NT2/D1 (cell line): ENCODE measurements around the gene ZBTB46.

ENCODE experiments used
- DNase-seq: peaks from one replicate; pipeline ENCODE4 v3.0.0-alpha.2; 2011; ENCODE audit warnings: low read depth, low spot score
- H3K27me3 ChIP-seq: 2 replicates; pipeline ENCODE4 v1.6.0; 2011; ENCODE audit warnings: mild to moderate bottlenecking; ENCODE audit not compliant: insufficient read length, insufficient read depth
- H3K36me3 ChIP-seq: 2 replicates; pipeline ENCODE4 v1.6.1; 2011; ENCODE audit warnings: mild to moderate bottlenecking, low read length, mixed read lengths; ENCODE audit not compliant: insufficient read depth, insufficient read length
- H3K4me1 ChIP-seq: 2 replicates; pipeline ENCODE4 v1.5.1; 2011; ENCODE audit not compliant: insufficient read depth, insufficient read length
- H3K4me3 ChIP-seq: 2 replicates; pipeline ENCODE4 v1.5.1; 2011; ENCODE audit warnings: low read depth; ENCODE audit not compliant: insufficient read length
- H3K9ac ChIP-seq: 2 replicates; pipeline ENCODE4 v1.6.0; 2011; ENCODE audit warnings: low read depth; ENCODE audit not compliant: insufficient read length
- H3K9me3 ChIP-seq: 2 replicates; pipeline ENCODE4 v1.5.1; 2011; ENCODE audit warnings: mild to moderate bottlenecking, low read length; ENCODE audit not compliant: insufficient read depth
- SUZ12 ChIP-seq: IDR thresholded peaks from 2 replicates; pipeline ENCODE4 v1.6.1; 2011; ENCODE audit not compliant: insufficient read length, insufficient read depth; ENCODE audit errors: extremely low read depth
- YY1 ChIP-seq: IDR thresholded peaks from 2 replicates; pipeline ENCODE4 v1.6.1; 2011; ENCODE audit not compliant: insufficient read length, insufficient read depth
- ZNF274 ChIP-seq: IDR thresholded peaks from 2 replicates; pipeline ENCODE4 v1.6.1; 2011; ENCODE audit warnings: mild to moderate bottlenecking, low read depth, low read length

ZBTB46 gene

GRCh38 chr20:63831646-63831992, 555 bp upstream of the ZBTB46 start:
- Histone ChIP-seq H3K36me3 (no peaks in the 10 kb centered on the region), H3K9ac (peak overlapping the region; percentile 83), H3K4me1 (peaks cover 23% of the 10 kb centered on the region), H3K4me3 (peak overlapping the region; percentile 73), H3K9me3 (no peaks in the 10 kb centered on the region), H3K27me3 (peaks cover 31% of the 10 kb centered on the region)
- TF ChIP-seq SUZ12 (no peak), YY1 (no peak), ZNF274 (no peak)
- DNase-seq = no peak

- H3K4me1 ChIP-seq = peaks cover 31% of the 10 kb centered on the region
- TF ChIP-seq YY1 (no peak), SUZ12 (no peak), ZNF274 (no peak)
- H3K9ac ChIP-seq = peak overlapping the region; percentile 54
- no peaks in the 10 kb centered on the region for H3K36me3 ChIP-seq
- no peak for DNase-seq
- H3K4me3 ChIP-seq = peak overlapping the region; percentile 39
- H3K27me3 ChIP-seq = peaks cover 31% of the 10 kb centered on the region
- H3K9me3 ChIP-seq = no peaks in the 10 kb centered on the region
These were observed 874 bp downstream of the ZBTB46 start for GRCh38 chr20:63829945-63830835.

- H3K4me3 ChIP-seq = peak overlapping the region; percentile 39
- H3K9me3 ChIP-seq = no peaks in the 10 kb centered on the region
- no peak for TF ChIP-seq YY1
- peak overlapping the region; percentile 54 for H3K9ac ChIP-seq
- no peak for DNase-seq
- H3K27me3 ChIP-seq = peaks cover 31% of the 10 kb centered on the region
- no peaks in the 10 kb centered on the region for H3K36me3 ChIP-seq
- H3K4me1 ChIP-seq = peaks cover 29% of the 10 kb centered on the region
These were observed 1.5 kb downstream of the ZBTB46 start for GRCh38 chr20:63829603-63829944.

GRCh38 chr20:63828951-63829350, 2.1 kb downstream of the ZBTB46 start:
- H3K4me1 ChIP-seq = peaks cover 26% of the 10 kb centered on the region
- peaks cover 31% of the 10 kb centered on the region for H3K27me3 ChIP-seq
- H3K9me3 ChIP-seq = no peaks in the 10 kb centered on the region
- TF ChIP-seq YY1 (no peak), ZNF274 (no peak), SUZ12 (no peak)
- no peaks in the 10 kb centered on the region for H3K36me3 ChIP-seq
- peak overlapping the region; percentile 15 for H3K4me3 ChIP-seq
- peak overlapping the region; percentile 38 for H3K9ac ChIP-seq
- DNase-seq = no peak

- TF ChIP-seq SUZ12 (peak; percentile 22), ZNF274 (no peak), YY1 (no peak)
- peaks cover 30% of the 10 kb centered on the region for H3K4me1 ChIP-seq
- peak overlapping the region; percentile 26 for H3K9ac ChIP-seq
- no peak for DNase-seq
- peak overlapping the region; percentile 15 for H3K4me3 ChIP-seq
- no peaks in the 10 kb centered on the region for H3K9me3 ChIP-seq
- peaks cover 3% of the 10 kb centered on the region for H3K36me3 ChIP-seq
- peaks cover 31% of the 10 kb centered on the region for H3K27me3 ChIP-seq
These were observed 2.5 kb downstream of the ZBTB46 start for GRCh38 chr20:63828545-63828944.

GRCh38 chr20:63828124-63828523, 2.9 kb downstream of the ZBTB46 start:
- Histone ChIP-seq H3K4me1 (peaks cover 30% of the 10 kb centered on the region), H3K27me3 (peaks cover 31% of the 10 kb centered on the region)
- TF ChIP-seq ZNF274 = no peak
- TF ChIP-seq SUZ12 = no peak
- no peak for TF ChIP-seq YY1

GRCh38 chr20:63826753-63827152, 4.3 kb downstream of the ZBTB46 start:
- Histone ChIP-seq H3K4me1 (peaks cover 33% of the 10 kb centered on the region), H3K9ac (peak overlapping the region; percentile 24), H3K9me3 (no peaks in the 10 kb centered on the region), H3K27me3 (peaks cover 18% of the 10 kb centered on the region), H3K4me3 (no peak overlapping the region), H3K36me3 (peaks cover 7% of the 10 kb centered on the region)
- DNase-seq = no peak
- TF ChIP-seq SUZ12 (no peak), YY1 (no peak), ZNF274 (no peak)

More at GRCh38 chr20:63828124-63828523, 2.9 kb downstream of the ZBTB46 start:
- peaks cover 3% of the 10 kb centered on the region for H3K36me3 ChIP-seq
- peak overlapping the region; percentile 25 for H3K9ac ChIP-seq
- no peak overlapping the region for H3K4me3 ChIP-seq
- no peak for DNase-seq
- H3K9me3 ChIP-seq = no peaks in the 10 kb centered on the region
